Uterus (tissue), 2 donors: ENCODE results near the gene STARD5.

Source experiments
- CTCF ChIP-seq, 4 experiments: fragments of 200-600 bp in 2 of 4; fragments of 450-650 bp in 2 of 4; sonication (generic) in 2 of 4; IDR thresholded peaks; one replicate each; pipeline ENCODE4 v1.5.1; 2016 to 2019; ENCODE audit warnings: antibody characterized with exemption in 4 of 4, mild to moderate bottlenecking in 2 of 4, moderate library complexity in 1 of 4
- POLR2A ChIP-seq, 2 donors: fragments of 450-650 bp; IDR thresholded peaks; one replicate each; pipeline ENCODE4 v1.6.1; 2016; ENCODE audit warnings: antibody characterized with exemption in 2 of 2, mild to moderate bottlenecking in 1 of 2, moderate library complexity in 1 of 2

GRCh38 chr15:81332326-81332725, 8.4 kb upstream of the STARD5 start:
- TF ChIP-seq CTCF (IDR thresholded peaks at IDR 0.05) (no peak), POLR2A (IDR thresholded peaks at IDR 0.05) (no peak)
